Transverse colon (tissue), 4 donors: ENCODE measurements around the gene EHD4. TPM values are rescaled to one million over a fixed set of nuclear protein-coding genes. Genes with fewer than 3 reads are reported as not detected.

ENCODE experiments used
- DNase-seq: peaks from one replicate; pipeline ENCODE4 v3.0.0-alpha.2; 2019
- H3K27ac ChIP-seq, 4 donors: fragments of 200-600 bp; sonication (generic); 2 replicates each; pipeline ENCODE4 v1.5.1; 2016 to 2018; ENCODE audit warnings: inconsistent platforms in 4 of 4
- H3K27me3 ChIP-seq: fragments of 200-600 bp; sonication (generic); 2 replicates; pipeline ENCODE4 v1.5.1; 2017; ENCODE audit warnings: inconsistent platforms
- H3K36me3 ChIP-seq, 4 donors: fragments of 200-600 bp; sonication (generic); 2 replicates each; pipeline ENCODE4 v1.5.1; 2017 to 2019; ENCODE audit warnings: inconsistent platforms in 4 of 4
- H3K4me1 ChIP-seq, 4 donors: fragments of 200-600 bp; sonication (generic); 2 replicates each; pipeline ENCODE4 v1.5.1; 2017 to 2020; ENCODE audit warnings: inconsistent platforms in 4 of 4
- H3K4me3 ChIP-seq, 4 donors: fragments of 200-600 bp; sonication (generic); 1 replicate in 1 of 4; 2 replicates in 3 of 4; pipeline versions ENCODE4 v1.5.1 to v1.6.1; 2017 to 2019; ENCODE audit warnings: inconsistent platforms in 4 of 4
- H3K9me3 ChIP-seq, 2 donors: fragments of 200-600 bp; sonication (generic); 2 replicates each; pipeline ENCODE4 v1.5.1; 2017 to 2019; ENCODE audit warnings: inconsistent platforms in 2 of 2
- CTCF ChIP-seq, 5 experiments: fragments of 200-600 bp in 3 of 5; fragments of 450-650 bp in 2 of 5; sonication (generic) in 3 of 5; IDR thresholded peaks; 1 replicate in 2 of 5; 2 replicates in 3 of 5; pipeline ENCODE4 v1.5.1; 2016 to 2017; ENCODE audit warnings: antibody characterized with exemption in 5 of 5, inconsistent platforms in 3 of 5, mild to moderate bottlenecking in 2 of 5, moderate library complexity in 1 of 5
- EP300 ChIP-seq: sonication (generic); formaldehyde crosslinking; IDR thresholded peaks from one replicate; pipeline ENCODE4 v1.6.1; 2017; ENCODE audit warnings: antibody characterized with exemption, low read depth
- POLR2A ChIP-seq: fragments of 450-650 bp; IDR thresholded peaks from one replicate; pipeline ENCODE4 v1.6.1; 2016; ENCODE audit warnings: antibody characterized with exemption, mild to moderate bottlenecking, moderate library complexity
- POLR2AphosphoS5 ChIP-seq, 3 donors: sonication (generic); formaldehyde crosslinking; IDR thresholded peaks; one replicate each; pipeline ENCODE4 v1.6.1; 2016; ENCODE audit warnings: antibody characterized with exemption in 3 of 3
- WGBS, 2 donors: methylation state at CpG; one replicate each; pipeline ENCODE4 v1.1.5; 2018; ENCODE audit warnings: low coverage in 1 of 2; 5-methylcytosine and 5-hydroxymethylcytosine counted together
- in situ Hi-C, 4 donors: fragments of 200-750 bp; cut with MboI; loops; one replicate each; pipeline versions ENCODE4 v1.15.0 to v1.15.1; 2017; ENCODE audit warnings: low sequenced_read_pairs in 3 of 4, low pct_ligation_motif_present in 1 of 4, low pct_unique_long_range_greater_than_20kb in 1 of 4
- intact Hi-C: fragments of 100-400 bp; cut with DNase I; formaldehyde crosslinking; loops from one replicate; pipeline ENCODE4 v1.15.1; 2023; ENCODE audit warnings: low total_unique reads
- total RNA-seq, 4 donors: library from RNA; depleted of rRNA; stranded (reverse); fragments of >200 nt; gene quantifications; one replicate each; pipeline ENCODE4 v1.1.0, GENCODE V29; 2016

EHD4 gene
- total RNA-seq, 4 donors from 2014 or later: 16.9 to 55.4 (median 35.5) TPM

- 77% methylated on average over 15 of the region's 15 CpGs; no CpG with 5 or more reads in 1 of the 2 donors for WGBS, 2 donors
- peaks cover 13 to 25% (median 18%) of the 10 kb centered on the region in 4 donors for H3K4me1 ChIP-seq
- TF ChIP-seq CTCF (IDR thresholded peaks at IDR 0.05) (no peak), POLR2AphosphoS5 (IDR thresholded peaks at IDR 0.05) (no peak), POLR2A (no peak), EP300 (no peak)
- no peak for DNase-seq
- no peaks in the 10 kb centered on the region for H3K27me3 ChIP-seq
- H3K36me3 ChIP-seq: no peaks in the 10 kb centered on the region
- intact Hi-C loops: no loop called here
- H3K9me3 ChIP-seq: no peaks in the 10 kb centered on the region
- peak within 1 kb of the TSS; percentile 11 to 56 (median 50) for H3K27ac ChIP-seq
- in situ Hi-C loops: no loop called here
- H3K4me3 ChIP-seq: peak within 1 kb of the TSS in 1 of 4 donors; percentile 11
These were observed 78.7 kb downstream of the EHD4 start, which contains the start of gene SPTBN5 for GRCh38 chr15:41893422-41894250. Gene SPTBN5, minus strand, starts transcription at chr15:41894053. Its CDS starts 556 bp downstream, at chr15:41893497.

DNA sequence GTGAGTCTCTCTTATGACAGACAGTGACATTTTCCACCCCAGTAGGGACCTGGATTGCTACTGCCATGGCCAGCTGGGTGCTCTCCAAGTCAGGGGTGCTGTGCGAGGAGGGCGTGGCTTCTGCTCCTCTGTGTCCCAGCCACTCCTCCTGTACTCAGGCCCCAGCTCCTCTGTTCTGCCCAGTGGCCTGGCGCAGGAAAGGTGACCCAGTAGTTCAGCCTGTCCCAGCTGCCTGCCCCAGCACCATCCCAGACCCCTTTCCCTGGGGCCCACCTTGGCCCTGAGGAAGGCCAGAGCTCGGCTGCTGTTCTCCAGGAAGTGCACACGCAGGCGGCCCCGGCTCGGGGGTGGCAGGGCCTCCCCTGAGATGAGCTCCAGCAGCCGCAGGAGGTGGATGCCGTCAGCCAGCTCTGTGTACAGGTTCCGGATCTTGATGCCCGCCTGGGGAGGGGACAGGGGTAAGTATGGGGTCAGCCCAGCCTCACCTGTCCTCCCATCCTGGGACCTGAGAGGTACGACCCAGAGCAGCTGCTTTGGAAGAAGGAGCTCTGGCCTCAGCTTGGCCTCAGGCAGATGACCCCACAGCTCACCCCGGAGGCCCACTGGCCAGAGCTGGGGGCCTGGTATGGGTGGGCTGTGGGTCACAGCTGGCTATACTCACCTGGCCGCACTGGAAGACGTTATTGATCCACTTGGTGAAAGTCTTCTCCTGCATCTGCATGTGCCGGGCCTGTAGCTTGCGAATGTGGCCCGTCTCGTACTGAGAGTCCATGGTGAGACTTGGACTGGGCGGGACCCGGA, 79.5 kb downstream of the EHD4 start:
- TF ChIP-seq POLR2A: no peak
- no peak overlapping the region for H3K27ac ChIP-seq
- no peak overlapping the region for H3K4me3 ChIP-seq
- H3K9me3 ChIP-seq: no peaks in the 10 kb centered on the region
- in situ Hi-C loops: no loop called here
- H3K4me1 ChIP-seq: peaks cover 13 to 25% (median 18%) of the 10 kb centered on the region in 4 donors
- 25 to 56% methylated on average over 4 to 22 of the region's 22 CpGs for WGBS, 2 donors
- H3K27me3 ChIP-seq: no peaks in the 10 kb centered on the region
- intact Hi-C loops: no loop called here
- H3K36me3 ChIP-seq: no peaks in the 10 kb centered on the region
- DNase-seq: peak; percentile 70

DNA sequence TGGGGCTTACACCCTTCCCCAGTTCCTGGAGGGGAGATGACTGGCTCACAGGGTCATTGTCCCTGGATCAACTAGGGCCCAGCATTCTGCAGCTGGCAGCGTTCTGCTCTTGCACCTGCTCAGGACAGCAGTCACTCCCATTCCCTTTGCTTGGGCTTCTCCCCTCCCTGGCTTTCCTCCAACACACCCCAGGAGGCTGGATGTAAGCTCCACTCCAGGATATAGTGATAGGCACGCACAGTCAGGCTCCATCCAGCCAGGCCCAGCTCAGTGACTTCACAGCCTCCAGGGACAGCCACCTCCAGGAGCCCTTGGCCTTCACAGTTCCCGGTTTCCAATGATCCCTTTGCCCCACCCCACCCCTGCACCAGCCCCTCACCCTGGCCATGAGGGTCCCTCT, 80.4 kb downstream of the EHD4 start:
- 60% methylated on average over 3 of the region's 3 CpGs; no CpG with 5 or more reads in 1 of the 2 donors for WGBS, 2 donors
- no peak for DNase-seq
- H3K4me1 ChIP-seq: peaks cover 13 to 25% (median 18%) of the 10 kb centered on the region in 4 donors
- H3K27me3 ChIP-seq: no peaks in the 10 kb centered on the region
- no peaks in the 10 kb centered on the region for H3K36me3 ChIP-seq
- no peak overlapping the region for H3K27ac ChIP-seq
- H3K9me3 ChIP-seq: no peaks in the 10 kb centered on the region
- in situ Hi-C loops: no loop called here
- TF ChIP-seq EP300: no peak
- TF ChIP-seq CTCF (IDR thresholded peaks at IDR 0.05): no peak
- TF ChIP-seq POLR2A: no peak
- no peak for TF ChIP-seq POLR2AphosphoS5 (IDR thresholded peaks at IDR 0.05)
- intact Hi-C loops: no loop called here
- H3K4me3 ChIP-seq: no peak overlapping the region

GRCh38 chr15:41891226-41891625, 81.1 kb downstream of the EHD4 start:
- WGBS, 2 donors: 88% methylated on average over 6 of the region's 6 CpGs; no CpG with 5 or more reads in 1 of the 2 donors
- Histone ChIP-seq H3K36me3 (no peaks in the 10 kb centered on the region), H3K27me3 (no peaks in the 10 kb centered on the region), H3K27ac (no peak overlapping the region), H3K4me1 (peaks cover 13 to 25% (median 18%) of the 10 kb centered on the region in 4 donors), H3K9me3 (no peaks in the 10 kb centered on the region), H3K4me3 (no peak overlapping the region)
- TF ChIP-seq POLR2AphosphoS5 (IDR thresholded peaks at IDR 0.05) (no peak), POLR2A (no peak), EP300 (no peak), CTCF (IDR thresholded peaks at IDR 0.05) (no peak)
- DNase-seq: no peak
- intact Hi-C loops: no loop called here
- in situ Hi-C loops: no loop called here
